ENCODE measurements around the gene TSSC4.

DNA sequence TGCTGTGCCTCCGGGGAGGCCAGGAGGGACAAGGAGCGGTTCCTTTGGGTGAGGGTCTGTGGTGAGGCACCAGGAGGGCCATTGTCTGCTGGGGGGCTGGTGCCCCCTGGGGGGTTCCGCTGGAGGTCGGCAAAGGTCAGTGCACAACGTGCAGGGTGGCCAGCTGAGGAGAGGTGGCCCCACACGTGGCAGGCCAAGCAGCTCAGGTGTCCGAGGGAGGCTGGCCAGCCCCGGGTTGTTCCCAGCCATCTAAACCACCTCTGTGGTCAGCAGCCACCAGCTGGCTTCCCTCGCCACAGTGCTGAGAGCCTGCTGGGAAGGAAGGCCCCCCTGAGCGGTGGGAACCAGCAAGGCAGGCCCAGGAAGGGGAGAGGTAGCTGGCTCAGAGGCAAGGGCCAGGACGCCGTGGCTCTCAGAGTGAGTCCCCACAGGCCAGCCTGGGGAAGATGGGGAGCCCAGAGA lies 4.2 kb downstream of the TSSC4 start:
- no peak for TF ChIP-seq ZNF777 (tag by site-specific recombination; IDR thresholded peaks at IDR 0.05; ENCODE audit: borderline replicate concordance)
- TF ChIP-seq ZNF585B (tag by site-specific recombination; IDR thresholded peaks at IDR 0.05) = no peak
- TF ChIP-seq ZNF394 (tag by site-specific recombination; IDR thresholded peaks at IDR 0.05; ENCODE audit: borderline replicate concordance) = no peak
